HepG2 (cell line): ENCODE results near the gene KIF26B. TPM values are rescaled to one million over a fixed set of nuclear protein-coding genes. Genes with fewer than 3 reads are reported as not detected.

Experiments
- ATAC-seq: fragments of 200-7000 bp; cut with Tn5 transposase; 3 replicates; pipeline ENCODE4 v1.9.1; 2020; ENCODE audit warnings: mild to moderate bottlenecking, moderate library complexity
- BruUV-seq: library from RNA; stranded (reverse); fragments of 400-500 nt; replicated peaks from 2 replicates; lab custom pipeline; 2021; lab: Mats Ljungman, UMichigan
- CTCF ChIA-PET: fragments of 300-600 bp; formaldehyde crosslinking; extraction: SDS; loops from one replicate; lab custom pipeline; 2021; ENCODE audit warnings: low total read pairs, inconsistent platforms, low intra/inter-chr PET ratio; lab: Yijun Ruan, JAX
- POLR2A ChIA-PET: fragments of 350-600 bp; sonication (Branson Sonifier 250); formaldehyde crosslinking; loops from one replicate; lab custom pipeline; 2020; ENCODE audit warnings: antibody characterized with exemption, inconsistent platforms; lab: Yijun Ruan, JAX
- DNase-seq: peaks from one replicate; pipeline ENCODE4 v3.0.0-alpha.2; 2015; ENCODE audit warnings: low spot score
- FAIRE-seq: peaks from 3 replicates; lab custom pipeline; 2011; peaks lifted over from hg19 to GRCh38; lab: Jason Lieb, UNC
- H2AFZ ChIP-seq: one replicate; pipeline ENCODE4 v1.6.1; 2011; ENCODE audit warnings: low read length, inconsistent platforms
- H3K27ac ChIP-seq: fragments of 300-600 bp; 3 replicates; pipeline ENCODE4 v1.8.0; 2011; ENCODE audit warnings: mixed run types, mild to moderate bottlenecking, mixed read lengths, low read length, inconsistent platforms; ENCODE audit not compliant: insufficient read depth; ENCODE audit errors: extremely low read length
- H3K27me3 ChIP-seq, 2 experiments: fragments of 200-600 bp in 1 of 2; 2 replicates in 1 of 2; 3 replicates in 1 of 2; pipeline versions ENCODE4 v1.6.0 to v1.8.0; 2011; ENCODE audit warnings: low read length in 2 of 2, mild to moderate bottlenecking in 2 of 2, moderate library complexity in 2 of 2, inconsistent platforms in 1 of 2; ENCODE audit not compliant: insufficient read depth in 2 of 2, control insufficient read depth in 1 of 2
- H3K36me3 ChIP-seq, 2 experiments: fragments of 200-600 bp in 1 of 2; replicated peaks in 1 of 2; 2 replicates in 1 of 2; 3 replicates in 1 of 2; pipeline versions ENCODE4 v1.5.1 to v1.8.0; 2011; ENCODE audit warnings: low read length in 2 of 2, inconsistent platforms in 1 of 2; ENCODE audit not compliant: insufficient read depth in 2 of 2, control insufficient read depth in 1 of 2
- H3K4me1 ChIP-seq: 2 replicates; pipeline ENCODE4 v1.5.1; 2012; ENCODE audit warnings: low read length, inconsistent platforms; ENCODE audit not compliant: insufficient read depth
- H3K4me2 ChIP-seq: 2 replicates; pipeline ENCODE4 v1.6.0; 2011; ENCODE audit warnings: low read depth, low read length, inconsistent platforms
- H3K4me3 ChIP-seq, 3 experiments: fragments of 200-600 bp in 1 of 3; sonication (generic), shearing (Covaris generic) in 1 of 3; replicated peaks in 1 of 3; 2 replicates each; pipeline ENCODE4 v1.5.1; 2011 to 2016; ENCODE audit warnings: low read length in 3 of 3, inconsistent platforms in 2 of 3, low read depth in 2 of 3, mild to moderate bottlenecking in 2 of 3, control low read depth in 1 of 3, mixed read lengths in 1 of 3; ENCODE audit not compliant: insufficient read depth in 1 of 3
- H3K79me2 ChIP-seq: one replicate; pipeline ENCODE4 v1.6.1; 2011; ENCODE audit warnings: low read length, inconsistent platforms; ENCODE audit not compliant: insufficient read depth
- H3K9ac ChIP-seq: 2 replicates; pipeline ENCODE4 v1.6.0; 2011; ENCODE audit warnings: mild to moderate bottlenecking, low read depth, low read length, inconsistent platforms; ENCODE audit not compliant: insufficient read depth
- H3K9me3 ChIP-seq: 2 replicates; pipeline ENCODE4 v1.5.1; 2012; ENCODE audit warnings: mild to moderate bottlenecking, low read length
- H4K20me1 ChIP-seq: 2 replicates; pipeline ENCODE4 v1.6.0; 2011; ENCODE audit warnings: inconsistent platforms, mild to moderate bottlenecking, low read length, moderate library complexity; ENCODE audit not compliant: insufficient read depth
- AGO2 ChIP-seq: fragments of 200-400 bp; formaldehyde crosslinking; optimal IDR thresholded peaks from 2 replicates; pipeline ENCODE3; 2017; ENCODE audit warnings: mild to moderate bottlenecking, low read depth, low read length, moderate library complexity
- ESRRA ChIP-seq: sonication (generic); formaldehyde crosslinking; IDR thresholded peaks from 2 replicates; pipeline ENCODE4 v1.5.1; 2020; ENCODE audit warnings: mild to moderate bottlenecking, low read depth, missing genetic modification reagents
- FIP1L1 ChIP-seq: fragments of 200-400 bp; formaldehyde crosslinking; IDR thresholded peaks from 2 replicates; pipeline ENCODE4 v1.6.1; 2018; ENCODE audit warnings: low read depth, mild to moderate bottlenecking, low read length, moderate library complexity, borderline replicate concordance; ENCODE audit not compliant: insufficient read depth
- KLF15 ChIP-seq: sonication (generic); formaldehyde crosslinking; IDR thresholded peaks from 2 replicates; pipeline ENCODE4 v1.8.1; 2023; ENCODE audit warnings: borderline replicate concordance, mild to moderate bottlenecking, inconsistent platforms, missing genetic modification reagents, mixed read lengths
- MXD4 ChIP-seq: IDR thresholded peaks from 2 replicates; pipeline ENCODE4 v1.6.1; 2016; ENCODE audit warnings: mild to moderate bottlenecking, missing biosample characterization, missing genetic modification reagents
- NBN ChIP-seq: fragments of 450-650 bp; conservative IDR thresholded peaks from 2 replicates; pipeline ENCODE4 v1.6.1; 2017
- RAD51 ChIP-seq: fragments of 450-650 bp; IDR thresholded peaks from 2 replicates; pipeline ENCODE4 v1.6.1; 2016; ENCODE audit warnings: borderline replicate concordance
- RFX1 ChIP-seq: fragments of 450-650 bp; IDR thresholded peaks from 2 replicates; pipeline ENCODE4 v1.6.1; 2017
- RNF2 ChIP-seq: fragments of 450-650 bp; conservative IDR thresholded peaks from 2 replicates; pipeline ENCODE4 v1.6.1; 2016; ENCODE audit warnings: low read depth
- ZC3H4 ChIP-seq: sonication (generic); formaldehyde crosslinking; IDR thresholded peaks from 2 replicates; pipeline ENCODE4 v1.4.0; 2020; ENCODE audit warnings: missing genetic modification reagents, borderline replicate concordance
- ZNF282 ChIP-seq: fragments of 450-650 bp; IDR thresholded peaks from 2 replicates; pipeline ENCODE4 v1.6.1; 2018; ENCODE audit not compliant: partially characterized antibody
- WGBS: methylation state at CpG from one replicate; pipeline ENCODE4 v1.1.6; 2017; ENCODE audit warnings: low lambda C conversion rate; 5-methylcytosine and 5-hydroxymethylcytosine counted together
- in situ Hi-C: cut with HindIII; loops from 2 replicates; pipeline ENCODE4 v1.10.0; 2017; ENCODE audit warnings: low pct_unique_long_range_greater_than_20kb; ENCODE audit not compliant: extremely low pct_ligation_motif_present
- intact Hi-C: fragments of 100-400 bp; cut with micrococcal nuclease; formaldehyde crosslinking; loops from one replicate; pipeline ENCODE4 v1.10.0; 2022; ENCODE audit not compliant: unreplicated experiment
- polyA plus RNA-seq, 8 experiments: library from polyadenylated mRNA; depleted of rRNA in 3 of 8; stranded (reverse) in 7 of 8; unstranded in 1 of 8; fragments of >200 nt; fragmentation: Illumina TruSeq in 4 of 8; extraction: Trizol in 4 of 8; gene quantifications; 2 replicates each; pipeline versions ENCODE4 v1.2.1 to v1.2.3, GENCODE V29; 2011 to 2016; ENCODE audit warnings: low read depth in 4 of 8, missing spikeins in 1 of 8, mixed read lengths in 1 of 8; ENCODE audit not compliant: insufficient read depth in 1 of 8
- total RNA-seq, 5 experiments: library from RNA; depleted of rRNA; stranded (reverse); fragments of >200 nt; fragmentation: Illumina TruSeq; extraction: Trizol; gene quantifications; 2 replicates each; pipeline ENCODE4 v1.2.3, GENCODE V29; 2016; ENCODE audit warnings: low read depth in 1 of 5
- TF ChIP-seq, protein P1 (sequence below): sonication (generic); formaldehyde crosslinking; IDR thresholded peaks from 2 replicates; pipeline ENCODE4 v1.5.0; 2020; ENCODE audit warnings: mild to moderate bottlenecking, missing genetic modification reagents, borderline replicate concordance
- TF ChIP-seq, protein P2 (sequence below): conservative IDR thresholded peaks from 2 replicates; pipeline ENCODE4 v1.6.1; 2018; ENCODE audit warnings: missing genetic modification reagents
- TF ChIP-seq, protein P3 (sequence below): sonication (generic); formaldehyde crosslinking; IDR thresholded peaks from 2 replicates; pipeline ENCODE4 v1.4.0; 2020; ENCODE audit warnings: missing genetic modification reagents, borderline replicate concordance

KIF26B gene
- total and polyA plus RNA-seq, 2 of the 13 experiments (the other 11 are each of a cell fraction or from before 2014, with no cell fraction given), result 0.08 to 0.09 TPM

DNA sequence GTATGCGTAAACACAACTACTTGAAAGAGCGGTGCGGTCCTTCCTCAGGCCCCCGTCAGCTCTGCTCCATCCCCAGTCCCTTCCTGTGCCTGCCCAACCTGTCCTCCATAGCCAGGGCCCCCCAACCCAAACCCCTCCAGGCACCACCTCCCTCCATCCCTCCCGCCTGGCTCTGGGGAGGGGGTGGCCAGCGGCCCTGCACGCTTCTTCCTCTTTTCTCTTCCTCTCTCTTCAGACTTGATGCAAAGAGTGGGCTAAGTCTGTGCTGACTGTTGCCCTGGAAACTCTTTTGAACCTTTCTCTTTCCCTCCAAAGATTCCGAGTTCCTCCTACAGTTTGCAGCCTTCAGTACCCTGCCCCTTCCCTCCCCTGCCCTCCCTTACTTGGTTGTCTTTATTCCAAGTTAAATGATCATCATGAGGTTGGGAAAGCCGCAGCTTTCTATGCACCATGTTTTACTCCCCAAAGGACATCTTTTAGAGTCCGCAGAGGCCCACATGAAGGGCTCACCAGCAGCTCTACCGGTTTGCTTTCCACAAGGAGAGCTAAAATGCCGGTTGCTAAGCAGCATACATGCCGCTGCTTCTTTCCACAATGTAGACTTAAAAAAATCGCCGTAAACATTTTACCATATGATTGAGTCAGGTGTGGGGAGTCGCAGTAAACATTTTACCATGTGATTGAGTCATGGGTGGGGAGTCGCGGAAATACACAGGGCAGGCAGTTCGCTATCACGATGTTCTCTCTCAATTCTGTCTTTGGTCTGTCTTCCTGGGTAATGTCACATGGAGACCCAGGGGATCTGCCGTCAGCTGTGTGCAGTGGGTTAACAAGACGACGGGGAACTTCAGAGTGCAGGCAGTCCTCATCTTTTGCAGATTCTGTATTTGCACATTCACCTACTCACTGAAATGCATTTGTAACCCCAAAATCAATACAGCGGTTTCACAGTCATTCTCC is 525.3 kb downstream of the KIF26B start:
- H3K4me3 ChIP-seq, result no peak overlapping the region
- no peaks in the 10 kb centered on the region for H3K79me2 ChIP-seq
- ATAC-seq, result no peak
- H3K4me2 ChIP-seq, result no peak overlapping the region
- no peak overlapping the region for H2AFZ ChIP-seq
- no peak for FAIRE-seq
- H3K27me3 ChIP-seq, result no peaks in the 10 kb centered on the region
- no peaks in the 10 kb centered on the region for H3K9me3 ChIP-seq
- CTCF ChIA-PET, result no interaction called here
- no peaks in the 10 kb centered on the region for H3K4me1 ChIP-seq
- DNase-seq, result no peak
- 81% methylated on average over 24 of the region's 24 CpGs for WGBS
- in situ Hi-C loops, result no loop called here
- POLR2A ChIA-PET, result no interaction called here
- no peak overlapping the region for H3K27ac ChIP-seq
- H4K20me1 ChIP-seq, result no peaks in the 10 kb centered on the region
- BruUV-seq, result no TSS peak
- H3K9ac ChIP-seq, result no peak overlapping the region
- no peaks in the 10 kb centered on the region for H3K36me3 ChIP-seq
- intact Hi-C loops, result no loop called here
- TF ChIP-seq MXD4 (CRISPR knock-in tag) (no peak), KLF15 (CRISPR knock-in tag) (no peak), RFX1 (no peak), ESRRA (CRISPR knock-in tag) (no peak), RAD51 (no peak), RNF2 (no peak), FIP1L1 (no peak), ZNF282 (no peak), ZC3H4 (CRISPR knock-in tag) (no peak), NBN (no peak), AGO2 (no peak)
- TF ChIP-seq, protein P1, sequence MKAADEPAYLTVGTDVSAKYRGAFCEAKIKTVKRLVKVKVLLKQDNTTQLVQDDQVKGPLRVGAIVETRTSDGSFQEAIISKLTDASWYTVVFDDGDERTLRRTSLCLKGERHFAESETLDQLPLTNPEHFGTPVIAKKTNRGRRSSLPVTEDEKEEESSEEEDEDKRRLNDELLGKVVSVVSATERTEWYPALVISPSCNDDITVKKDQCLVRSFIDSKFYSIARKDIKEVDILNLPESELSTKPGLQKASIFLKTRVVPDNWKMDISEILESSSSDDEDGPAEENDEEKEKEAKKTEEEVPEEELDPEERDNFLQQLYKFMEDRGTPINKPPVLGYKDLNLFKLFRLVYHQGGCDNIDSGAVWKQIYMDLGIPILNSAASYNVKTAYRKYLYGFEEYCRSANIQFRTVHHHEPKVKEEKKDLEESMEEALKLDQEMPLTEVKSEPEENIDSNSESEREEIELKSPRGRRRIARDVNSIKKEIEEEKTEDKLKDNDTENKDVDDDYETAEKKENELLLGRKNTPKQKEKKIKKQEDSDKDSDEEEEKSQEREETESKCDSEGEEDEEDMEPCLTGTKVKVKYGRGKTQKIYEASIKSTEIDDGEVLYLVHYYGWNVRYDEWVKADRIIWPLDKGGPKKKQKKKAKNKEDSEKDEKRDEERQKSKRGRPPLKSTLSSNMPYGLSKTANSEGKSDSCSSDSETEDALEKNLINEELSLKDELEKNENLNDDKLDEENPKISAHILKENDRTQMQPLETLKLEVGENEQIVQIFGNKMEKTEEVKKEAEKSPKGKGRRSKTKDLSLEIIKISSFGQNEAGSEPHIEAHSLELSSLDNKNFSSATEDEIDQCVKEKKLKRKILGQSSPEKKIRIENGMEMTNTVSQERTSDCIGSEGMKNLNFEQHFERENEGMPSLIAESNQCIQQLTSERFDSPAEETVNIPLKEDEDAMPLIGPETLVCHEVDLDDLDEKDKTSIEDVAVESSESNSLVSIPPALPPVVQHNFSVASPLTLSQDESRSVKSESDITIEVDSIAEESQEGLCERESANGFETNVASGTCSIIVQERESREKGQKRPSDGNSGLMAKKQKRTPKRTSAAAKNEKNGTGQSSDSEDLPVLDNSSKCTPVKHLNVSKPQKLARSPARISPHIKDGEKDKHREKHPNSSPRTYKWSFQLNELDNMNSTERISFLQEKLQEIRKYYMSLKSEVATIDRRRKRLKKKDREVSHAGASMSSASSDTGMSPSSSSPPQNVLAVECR (CRISPR knock-in tag), result no peak
- TF ChIP-seq, protein P2, sequence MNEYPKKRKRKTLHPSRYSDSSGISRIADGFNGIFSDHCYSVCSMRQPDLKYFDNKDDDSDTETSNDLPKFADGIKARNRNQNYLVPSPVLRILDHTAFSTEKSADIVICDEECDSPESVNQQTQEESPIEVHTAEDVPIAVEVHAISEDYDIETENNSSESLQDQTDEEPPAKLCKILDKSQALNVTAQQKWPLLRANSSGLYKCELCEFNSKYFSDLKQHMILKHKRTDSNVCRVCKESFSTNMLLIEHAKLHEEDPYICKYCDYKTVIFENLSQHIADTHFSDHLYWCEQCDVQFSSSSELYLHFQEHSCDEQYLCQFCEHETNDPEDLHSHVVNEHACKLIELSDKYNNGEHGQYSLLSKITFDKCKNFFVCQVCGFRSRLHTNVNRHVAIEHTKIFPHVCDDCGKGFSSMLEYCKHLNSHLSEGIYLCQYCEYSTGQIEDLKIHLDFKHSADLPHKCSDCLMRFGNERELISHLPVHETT (CRISPR knock-in tag), result no peak
- TF ChIP-seq, protein P3, sequence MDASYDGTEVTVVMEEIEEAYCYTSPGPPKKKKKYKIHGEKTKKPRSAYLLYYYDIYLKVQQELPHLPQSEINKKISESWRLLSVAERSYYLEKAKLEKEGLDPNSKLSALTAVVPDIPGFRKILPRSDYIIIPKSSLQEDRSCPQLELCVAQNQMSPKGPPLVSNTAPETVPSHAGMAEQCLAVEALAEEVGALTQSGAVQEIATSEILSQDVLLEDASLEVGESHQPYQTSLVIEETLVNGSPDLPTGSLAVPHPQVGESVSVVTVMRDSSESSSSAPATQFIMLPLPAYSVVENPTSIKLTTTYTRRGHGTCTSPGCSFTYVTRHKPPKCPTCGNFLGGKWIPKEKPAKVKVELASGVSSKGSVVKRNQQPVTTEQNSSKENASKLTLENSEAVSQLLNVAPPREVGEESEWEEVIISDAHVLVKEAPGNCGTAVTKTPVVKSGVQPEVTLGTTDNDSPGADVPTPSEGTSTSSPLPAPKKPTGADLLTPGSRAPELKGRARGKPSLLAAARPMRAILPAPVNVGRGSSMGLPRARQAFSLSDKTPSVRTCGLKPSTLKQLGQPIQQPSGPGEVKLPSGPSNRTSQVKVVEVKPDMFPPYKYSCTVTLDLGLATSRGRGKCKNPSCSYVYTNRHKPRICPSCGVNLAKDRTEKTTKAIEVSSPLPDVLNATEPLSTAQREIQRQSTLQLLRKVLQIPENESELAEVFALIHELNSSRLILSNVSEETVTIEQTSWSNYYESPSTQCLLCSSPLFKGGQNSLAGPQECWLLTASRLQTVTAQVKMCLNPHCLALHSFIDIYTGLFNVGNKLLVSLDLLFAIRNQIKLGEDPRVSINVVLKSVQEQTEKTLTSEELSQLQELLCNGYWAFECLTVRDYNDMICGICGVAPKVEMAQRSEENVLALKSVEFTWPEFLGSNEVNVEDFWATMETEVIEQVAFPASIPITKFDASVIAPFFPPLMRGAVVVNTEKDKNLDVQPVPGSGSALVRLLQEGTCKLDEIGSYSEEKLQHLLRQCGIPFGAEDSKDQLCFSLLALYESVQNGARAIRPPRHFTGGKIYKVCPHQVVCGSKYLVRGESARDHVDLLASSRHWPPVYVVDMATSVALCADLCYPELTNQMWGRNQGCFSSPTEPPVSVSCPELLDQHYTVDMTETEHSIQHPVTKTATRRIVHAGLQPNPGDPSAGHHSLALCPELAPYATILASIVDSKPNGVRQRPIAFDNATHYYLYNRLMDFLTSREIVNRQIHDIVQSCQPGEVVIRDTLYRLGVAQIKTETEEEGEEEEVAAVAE, result no peak
